ENCODE measurements around the gene TMEM236. TPM values are rescaled to one million over a fixed set of nuclear protein-coding genes. Genes with fewer than 3 reads are reported as not detected.

The TMEM236 gene
- total and polyA plus RNA-seq, 9 of the 15 experiments (the other 6 are each of a cell fraction or from before 2014, with no cell fraction given) = 0.04 to 0.13 (median 0.04) TPM; not detected in 4

DNA sequence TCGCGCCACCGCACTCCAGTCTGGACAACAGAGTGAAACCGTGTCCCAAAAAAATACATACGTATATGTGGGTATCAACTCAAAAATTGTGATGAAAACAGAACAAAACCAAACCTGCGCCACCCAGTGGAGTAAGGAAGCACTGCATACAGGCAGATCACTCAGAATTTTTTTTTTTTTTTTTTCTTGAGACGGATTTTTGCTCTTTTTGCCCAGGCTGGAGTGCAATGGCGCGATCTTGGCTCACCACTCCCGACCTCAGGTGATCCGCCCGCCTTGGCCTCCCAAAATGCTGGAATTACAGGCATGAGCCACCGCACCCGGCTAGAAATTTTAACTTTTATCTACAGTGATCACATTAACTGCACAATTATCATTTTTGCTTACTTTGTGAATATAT, 9.1 kb upstream of the TMEM236 start:
- no peak overlapping the region for H3K4me3 ChIP-seq
- no peaks in the 10 kb centered on the region for H3K9me3 ChIP-seq (replicated peaks; ENCODE audit: control insufficient read depth, insufficient read depth, low read depth, low read length)
- WGBS (ENCODE audit: insufficient coverage, low coverage, missing lambda C conversion rate) = 4% methylated on average over 14 of the region's 14 CpGs
- ChIA-PET CTCF (ENCODE audit: low intra/inter-chr PET ratio) (interaction anchor here (0.5 to 1.7 kb wide), 3 partner anchors 135 to 283 kb away, joined by 3 to 10 read pairs (median 5); no protein-coding TSS in a partner anchor), POLR2A (interaction anchor here (0.7 kb wide), 1 partner anchor 15 kb away, joined by 3 read pairs; no protein-coding TSS in a partner anchor)
- H3K4me2 ChIP-seq (ENCODE audit: insufficient read depth, low read length) = 0 out of 2 replicates have a peak overlapping the region, but pooled peaks have one; percentile 33
- no peak overlapping the region for H3K27ac ChIP-seq (ENCODE audit: extremely low read depth, low read depth, low read length)
- H3K9ac ChIP-seq (ENCODE audit: insufficient read depth in 1 of 2, low read depth in 2 of 2, low read length in 2 of 2) = no peak overlapping the region
- ATAC-seq = peak; percentile 77
- peak; percentile 56 to 74 (median 58) for DNase-seq (ENCODE audit: extremely low read depth in 1 of 4, low spot score in 3 of 4)
- H3K36me3 ChIP-seq (ENCODE audit: control insufficient read depth, insufficient read depth, low read length) = no peaks in the 10 kb centered on the region
- no TSS peak for BruUV-seq (replicated peaks)
- H3K9me1 ChIP-seq (ENCODE audit: control insufficient read depth, insufficient read depth, low read length) = no peaks in the 10 kb centered on the region
- in situ Hi-C loops (cut with MboI) (loop anchor here (5.0 to 25.0 kb wide), 2 partner anchors 136 to 906 kb away; no protein-coding TSS in a partner anchor), intact Hi-C loops (cut with micrococcal nuclease) (loop anchor here (1.0 kb wide), 1 partner anchor 136 kb away; no protein-coding TSS in a partner anchor)
- H3K79me2 ChIP-seq (ENCODE audit: control insufficient read depth, insufficient read depth, low read length) = no peaks in the 10 kb centered on the region
- H3K4me1 ChIP-seq (replicated peaks in 1 of 2; ENCODE audit: control insufficient read depth in 2 of 2, insufficient read depth in 2 of 2, low read length in 2 of 2) = peaks cover 4 to 5% of the 10 kb centered on the region in 2 experiments; a peak in 2 of 5 replicates
- peak; percentile 96 for FAIRE-seq
- H3K27me3 ChIP-seq (ENCODE audit: control insufficient read depth in 2 of 2, insufficient read depth in 2 of 2, low read length in 2 of 2) = no peaks in the 10 kb centered on the region
- peak overlapping the region; percentile 66 for H2AFZ ChIP-seq (ENCODE audit: low read depth, low read length)
- no peaks in the 10 kb centered on the region for H4K20me1 ChIP-seq (replicated peaks; ENCODE audit: control insufficient read depth, insufficient read depth, low read length)
- TF ChIP-seq, protein P1, sequence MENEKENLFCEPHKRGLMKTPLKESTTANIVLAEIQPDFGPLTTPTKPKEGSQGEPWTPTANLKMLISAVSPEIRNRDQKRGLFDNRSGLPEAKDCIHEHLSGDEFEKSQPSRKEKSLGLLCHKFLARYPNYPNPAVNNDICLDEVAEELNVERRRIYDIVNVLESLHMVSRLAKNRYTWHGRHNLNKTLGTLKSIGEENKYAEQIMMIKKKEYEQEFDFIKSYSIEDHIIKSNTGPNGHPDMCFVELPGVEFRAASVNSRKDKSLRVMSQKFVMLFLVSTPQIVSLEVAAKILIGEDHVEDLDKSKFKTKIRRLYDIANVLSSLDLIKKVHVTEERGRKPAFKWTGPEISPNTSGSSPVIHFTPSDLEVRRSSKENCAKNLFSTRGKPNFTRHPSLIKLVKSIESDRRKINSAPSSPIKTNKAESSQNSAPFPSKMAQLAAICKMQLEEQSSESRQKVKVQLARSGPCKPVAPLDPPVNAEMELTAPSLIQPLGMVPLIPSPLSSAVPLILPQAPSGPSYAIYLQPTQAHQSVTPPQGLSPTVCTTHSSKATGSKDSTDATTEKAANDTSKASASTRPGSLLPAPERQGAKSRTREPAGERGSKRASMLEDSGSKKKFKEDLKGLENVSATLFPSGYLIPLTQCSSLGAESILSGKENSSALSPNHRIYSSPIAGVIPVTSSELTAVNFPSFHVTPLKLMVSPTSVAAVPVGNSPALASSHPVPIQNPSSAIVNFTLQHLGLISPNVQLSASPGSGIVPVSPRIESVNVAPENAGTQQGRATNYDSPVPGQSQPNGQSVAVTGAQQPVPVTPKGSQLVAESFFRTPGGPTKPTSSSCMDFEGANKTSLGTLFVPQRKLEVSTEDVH (IDR thresholded peaks at IDR 0.05; ENCODE audit: low read depth, partially characterized antibody) = peak; percentile 37
- TF ChIP-seq ZNF77 (CRISPR knock-in tag; IDR thresholded peaks at IDR 0.05) = no peak
- TF ChIP-seq TEAD2 (tag; IDR thresholded peaks at IDR 0.05) = no peak
- TF ChIP-seq, protein P2, sequence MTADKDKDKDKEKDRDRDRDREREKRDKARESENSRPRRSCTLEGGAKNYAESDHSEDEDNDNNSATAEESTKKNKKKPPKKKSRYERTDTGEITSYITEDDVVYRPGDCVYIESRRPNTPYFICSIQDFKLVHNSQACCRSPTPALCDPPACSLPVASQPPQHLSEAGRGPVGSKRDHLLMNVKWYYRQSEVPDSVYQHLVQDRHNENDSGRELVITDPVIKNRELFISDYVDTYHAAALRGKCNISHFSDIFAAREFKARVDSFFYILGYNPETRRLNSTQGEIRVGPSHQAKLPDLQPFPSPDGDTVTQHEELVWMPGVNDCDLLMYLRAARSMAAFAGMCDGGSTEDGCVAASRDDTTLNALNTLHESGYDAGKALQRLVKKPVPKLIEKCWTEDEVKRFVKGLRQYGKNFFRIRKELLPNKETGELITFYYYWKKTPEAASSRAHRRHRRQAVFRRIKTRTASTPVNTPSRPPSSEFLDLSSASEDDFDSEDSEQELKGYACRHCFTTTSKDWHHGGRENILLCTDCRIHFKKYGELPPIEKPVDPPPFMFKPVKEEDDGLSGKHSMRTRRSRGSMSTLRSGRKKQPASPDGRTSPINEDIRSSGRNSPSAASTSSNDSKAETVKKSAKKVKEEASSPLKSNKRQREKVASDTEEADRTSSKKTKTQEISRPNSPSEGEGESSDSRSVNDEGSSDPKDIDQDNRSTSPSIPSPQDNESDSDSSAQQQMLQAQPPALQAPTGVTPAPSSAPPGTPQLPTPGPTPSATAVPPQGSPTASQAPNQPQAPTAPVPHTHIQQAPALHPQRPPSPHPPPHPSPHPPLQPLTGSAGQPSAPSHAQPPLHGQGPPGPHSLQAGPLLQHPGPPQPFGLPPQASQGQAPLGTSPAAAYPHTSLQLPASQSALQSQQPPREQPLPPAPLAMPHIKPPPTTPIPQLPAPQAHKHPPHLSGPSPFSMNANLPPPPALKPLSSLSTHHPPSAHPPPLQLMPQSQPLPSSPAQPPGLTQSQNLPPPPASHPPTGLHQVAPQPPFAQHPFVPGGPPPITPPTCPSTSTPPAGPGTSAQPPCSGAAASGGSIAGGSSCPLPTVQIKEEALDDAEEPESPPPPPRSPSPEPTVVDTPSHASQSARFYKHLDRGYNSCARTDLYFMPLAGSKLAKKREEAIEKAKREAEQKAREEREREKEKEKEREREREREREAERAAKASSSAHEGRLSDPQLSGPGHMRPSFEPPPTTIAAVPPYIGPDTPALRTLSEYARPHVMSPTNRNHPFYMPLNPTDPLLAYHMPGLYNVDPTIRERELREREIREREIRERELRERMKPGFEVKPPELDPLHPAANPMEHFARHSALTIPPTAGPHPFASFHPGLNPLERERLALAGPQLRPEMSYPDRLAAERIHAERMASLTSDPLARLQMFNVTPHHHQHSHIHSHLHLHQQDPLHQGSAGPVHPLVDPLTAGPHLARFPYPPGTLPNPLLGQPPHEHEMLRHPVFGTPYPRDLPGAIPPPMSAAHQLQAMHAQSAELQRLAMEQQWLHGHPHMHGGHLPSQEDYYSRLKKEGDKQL (CRISPR knock-in tag; IDR thresholded peaks at IDR 0.05; ENCODE audit: borderline replicate concordance) = no peak
- TF ChIP-seq HDAC1 (IDR thresholded peaks at IDR 0.05) = no peak
- 0 out of 4 replicates have a peak, but pooled peaks of 1 of the 2 experiments have one; percentile 15 for TF ChIP-seq FOXK2 (conservative IDR thresholded peaks at IDR 0.05 in 1 of 2, IDR thresholded peaks at IDR 0.05 in 1 of 2; ENCODE audit: low read depth in 2 of 2)
- TF ChIP-seq CAMTA2 (CRISPR knock-in tag; conservative IDR thresholded peaks at IDR 0.05) = no peak
- no peak for TF ChIP-seq CREBBP (IDR thresholded peaks at IDR 0.05; ENCODE audit: low read depth, low read length)
- TF ChIP-seq TOE1 (IDR thresholded peaks at IDR 0.05; ENCODE audit: borderline replicate concordance) = 0 out of 2 replicates have a peak, but pooled peaks have one; percentile 31
- no peak for TF ChIP-seq TOE1 (CRISPR knock-in tag; IDR thresholded peaks at IDR 0.05; ENCODE audit: borderline replicate concordance, low read depth)
- peak in 1 of 2 experiments; percentile 75; a peak in 1 of 4 replicates for TF ChIP-seq ARNT (IDR thresholded peaks at IDR 0.05)
- TF ChIP-seq, protein P3, sequence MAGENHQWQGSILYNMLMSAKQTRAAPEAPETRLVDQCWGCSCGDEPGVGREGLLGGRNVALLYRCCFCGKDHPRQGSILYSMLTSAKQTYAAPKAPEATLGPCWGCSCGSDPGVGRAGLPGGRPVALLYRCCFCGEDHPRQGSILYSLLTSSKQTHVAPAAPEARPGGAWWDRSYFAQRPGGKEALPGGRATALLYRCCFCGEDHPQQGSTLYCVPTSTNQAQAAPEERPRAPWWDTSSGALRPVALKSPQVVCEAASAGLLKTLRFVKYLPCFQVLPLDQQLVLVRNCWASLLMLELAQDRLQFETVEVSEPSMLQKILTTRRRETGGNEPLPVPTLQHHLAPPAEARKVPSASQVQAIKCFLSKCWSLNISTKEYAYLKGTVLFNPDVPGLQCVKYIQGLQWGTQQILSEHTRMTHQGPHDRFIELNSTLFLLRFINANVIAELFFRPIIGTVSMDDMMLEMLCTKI (IDR thresholded peaks at IDR 0.05; ENCODE audit: partially characterized antibody) = no peak
- TF ChIP-seq ATF7 (IDR thresholded peaks at IDR 0.05) = peak; percentile 27; the same call in 1 of the 2 replicates
